Activated effector memory CD4-positive, alpha-beta T cell treated with anti-CD3 and anti-CD28 coated beads, Interleukin-2, amount 50 U/mL, for 16 hours (primary cell): Measurements from ENCODE around the gene CAMKV.
"Not testable (repeated sequence)": the region's sequence is repeated elsewhere in the genome, so short reads cannot be mapped to it uniquely, and the experiment has no call there.

ENCODE experiments used
- DNase-seq: peaks from one replicate; pipeline ENCODE4 v3.0.0-alpha.2; 2020

The CAMKV gene, protein sequence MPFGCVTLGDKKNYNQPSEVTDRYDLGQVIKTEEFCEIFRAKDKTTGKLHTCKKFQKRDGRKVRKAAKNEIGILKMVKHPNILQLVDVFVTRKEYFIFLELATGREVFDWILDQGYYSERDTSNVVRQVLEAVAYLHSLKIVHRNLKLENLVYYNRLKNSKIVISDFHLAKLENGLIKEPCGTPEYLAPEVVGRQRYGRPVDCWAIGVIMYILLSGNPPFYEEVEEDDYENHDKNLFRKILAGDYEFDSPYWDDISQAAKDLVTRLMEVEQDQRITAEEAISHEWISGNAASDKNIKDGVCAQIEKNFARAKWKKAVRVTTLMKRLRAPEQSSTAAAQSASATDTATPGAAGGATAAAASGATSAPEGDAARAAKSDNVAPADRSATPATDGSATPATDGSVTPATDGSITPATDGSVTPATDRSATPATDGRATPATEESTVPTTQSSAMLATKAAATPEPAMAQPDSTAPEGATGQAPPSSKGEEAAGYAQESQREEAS

DNA sequence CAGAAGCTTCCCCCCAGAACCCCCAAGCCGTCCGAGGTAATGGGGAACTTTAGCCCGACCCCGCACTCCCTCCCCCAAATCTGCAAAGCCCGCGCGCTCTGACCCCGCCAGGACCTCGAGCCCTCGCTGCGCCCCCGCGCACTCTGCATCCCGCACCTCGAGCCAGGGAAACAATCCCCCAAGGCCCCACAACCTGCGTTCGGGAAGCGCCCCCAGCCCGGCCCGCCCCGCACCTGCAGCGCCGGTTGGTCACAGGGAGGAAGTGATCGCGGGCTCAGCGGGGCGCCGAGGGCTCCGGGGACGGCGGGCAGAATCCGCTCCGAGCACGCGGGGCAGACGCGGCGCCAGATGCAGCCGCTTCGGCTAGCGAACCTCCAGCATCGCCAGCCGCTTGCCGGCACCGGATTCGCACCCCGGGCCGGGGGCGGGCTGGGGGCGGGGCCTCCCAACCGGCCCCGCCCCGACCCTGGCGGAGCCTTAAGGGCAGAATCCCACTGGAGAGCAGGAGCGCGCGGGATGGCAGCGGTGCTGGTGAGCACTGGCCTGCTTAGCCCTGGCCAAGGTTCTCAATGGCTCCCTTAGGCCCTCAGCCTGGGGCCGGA is at the start of gene CAMKV:
Gene CAMKV, minus strand, starts transcription at position 382 of the 602 bp plus-strand sequence. CDS start 7,518 bp downstream, outside the sequence.
- peak; percentile 69 for DNase-seq

DNA sequence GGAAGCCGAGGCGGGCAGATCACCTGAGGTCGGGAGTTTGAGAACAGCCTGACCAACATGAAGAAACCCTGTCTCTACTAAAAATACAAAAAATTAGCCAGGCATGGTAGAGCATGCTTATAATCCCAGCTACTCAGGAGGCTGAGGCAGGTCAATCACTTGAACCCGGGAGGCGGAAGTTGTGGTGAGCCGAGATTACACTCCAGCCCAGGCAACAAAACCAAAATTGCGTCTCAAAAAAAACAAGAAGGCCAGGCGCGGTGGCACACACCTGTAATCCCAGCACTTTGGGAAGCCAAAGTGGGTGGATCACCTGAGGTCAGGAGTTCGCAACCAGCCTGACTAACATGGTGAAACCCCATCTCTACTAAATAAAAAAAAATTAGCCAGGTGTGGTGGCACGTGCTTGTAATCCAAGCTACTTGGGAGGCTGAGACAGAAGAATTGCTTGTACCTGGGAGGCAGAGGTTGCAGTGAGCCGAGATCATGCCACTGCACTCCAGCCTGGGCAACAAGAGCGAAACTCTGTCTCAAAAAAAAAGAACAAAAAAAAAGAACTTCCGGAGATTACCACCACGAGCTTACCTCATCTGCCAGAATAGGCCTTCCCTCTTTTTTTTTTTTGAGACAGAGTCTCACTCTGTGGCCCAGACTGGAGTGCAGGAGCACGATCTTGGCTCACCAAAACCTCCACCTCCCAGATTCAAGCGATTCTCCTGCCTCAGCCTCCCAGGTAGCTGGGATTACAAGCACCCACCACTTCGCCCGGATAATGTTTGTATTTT is 48.3 kb upstream of the CAMKV start:
- DNase-seq, result not testable (repeated sequence)

DNA sequence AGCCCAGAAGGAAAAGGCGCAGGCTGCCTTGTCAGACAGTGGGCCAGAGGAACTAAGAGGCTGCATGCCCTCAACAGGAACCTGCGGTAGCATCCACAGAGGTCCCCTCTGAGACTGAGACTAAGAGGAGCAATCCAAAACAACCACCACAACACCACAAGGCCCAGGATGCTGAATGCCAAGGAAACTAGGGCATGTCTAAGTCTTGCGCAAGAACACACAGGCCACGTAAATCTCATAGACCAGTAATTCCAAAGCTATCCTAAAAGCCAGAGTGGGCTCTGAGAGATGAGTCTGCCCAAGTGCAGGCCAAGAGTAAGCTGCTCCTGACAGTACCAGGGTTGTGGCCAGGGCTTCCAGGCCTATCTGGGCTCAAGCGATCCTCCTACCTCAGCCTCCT is 47.0 kb upstream of the CAMKV start:
- no peak for DNase-seq

DNA sequence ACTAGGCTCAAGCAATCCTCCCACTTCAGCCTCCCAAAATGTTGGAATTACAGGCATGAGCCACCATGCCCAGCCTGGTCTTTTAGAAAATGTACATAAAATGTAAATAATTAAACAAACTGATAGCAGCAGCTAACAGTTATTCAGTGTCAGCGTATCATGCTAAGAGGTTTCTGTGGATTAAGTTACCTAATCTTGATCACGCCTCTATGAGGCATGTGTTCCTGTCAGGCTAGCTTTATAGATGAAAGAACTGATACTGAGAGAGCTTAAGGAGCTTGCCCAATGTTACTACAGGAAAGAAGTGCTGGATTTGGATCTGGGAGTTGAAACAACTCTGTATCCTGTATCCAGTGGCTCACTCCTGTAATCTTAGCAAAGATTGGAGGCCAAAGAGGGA is 45.2 kb upstream of the CAMKV start:
- no peak for DNase-seq

DNA sequence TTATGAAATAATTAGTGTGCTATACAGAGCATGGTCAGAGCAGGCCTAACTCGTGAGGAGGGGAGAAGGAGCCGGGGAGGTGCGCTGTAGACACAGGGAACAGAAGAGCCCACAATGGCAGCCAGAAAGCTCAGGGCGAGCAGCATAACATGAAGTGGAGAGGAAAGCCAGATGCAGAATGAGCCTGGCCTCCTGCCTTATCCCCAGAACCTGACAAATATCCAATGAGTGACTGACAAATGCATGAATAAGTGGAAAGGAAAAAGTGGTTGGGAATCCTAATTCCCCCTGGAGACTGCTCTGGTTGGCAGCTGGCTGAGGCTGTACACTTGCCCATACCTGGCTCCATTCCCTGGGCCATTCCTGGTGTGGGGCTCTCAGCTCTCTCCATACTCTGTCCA is 43.2 kb upstream of the CAMKV start:
- DNase-seq, result no peak

DNA sequence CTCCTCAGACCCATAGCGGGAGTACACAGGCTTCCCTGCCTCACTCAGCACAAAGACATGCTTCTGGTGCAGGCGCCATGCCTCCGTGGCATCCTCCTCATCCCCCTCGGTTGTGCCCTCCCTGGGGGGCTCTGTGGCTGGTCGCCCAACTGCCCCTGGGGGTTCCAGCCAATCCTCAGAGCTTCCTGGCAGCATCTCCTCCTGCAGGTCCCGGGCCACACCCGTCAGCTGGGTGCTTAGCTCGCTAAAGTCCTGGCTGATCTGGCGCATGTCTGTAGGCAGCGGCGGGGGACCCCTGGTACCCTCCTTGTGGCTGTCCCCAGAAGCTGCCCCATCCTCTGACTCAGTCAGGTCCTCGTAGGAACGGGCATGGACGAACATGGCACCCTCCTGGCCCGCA is 41.9 kb upstream of the CAMKV start:
- DNase-seq, result no peak

DNA sequence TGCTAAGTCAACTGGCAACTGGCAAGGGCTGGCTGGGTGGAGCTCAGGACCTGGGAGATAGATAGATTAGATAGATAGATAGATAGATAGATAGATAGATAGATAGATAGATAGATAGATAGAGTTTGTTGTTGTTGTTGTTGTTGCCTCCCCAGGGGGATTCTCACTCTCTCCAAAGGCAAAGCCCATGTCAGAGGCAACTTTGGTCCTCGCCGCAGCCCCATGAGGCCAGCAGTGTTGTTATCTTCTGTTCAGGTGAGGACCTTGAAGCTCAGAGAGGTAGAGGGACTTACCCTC is 41.4 kb upstream of the CAMKV start:
- no peak for DNase-seq

DNA sequence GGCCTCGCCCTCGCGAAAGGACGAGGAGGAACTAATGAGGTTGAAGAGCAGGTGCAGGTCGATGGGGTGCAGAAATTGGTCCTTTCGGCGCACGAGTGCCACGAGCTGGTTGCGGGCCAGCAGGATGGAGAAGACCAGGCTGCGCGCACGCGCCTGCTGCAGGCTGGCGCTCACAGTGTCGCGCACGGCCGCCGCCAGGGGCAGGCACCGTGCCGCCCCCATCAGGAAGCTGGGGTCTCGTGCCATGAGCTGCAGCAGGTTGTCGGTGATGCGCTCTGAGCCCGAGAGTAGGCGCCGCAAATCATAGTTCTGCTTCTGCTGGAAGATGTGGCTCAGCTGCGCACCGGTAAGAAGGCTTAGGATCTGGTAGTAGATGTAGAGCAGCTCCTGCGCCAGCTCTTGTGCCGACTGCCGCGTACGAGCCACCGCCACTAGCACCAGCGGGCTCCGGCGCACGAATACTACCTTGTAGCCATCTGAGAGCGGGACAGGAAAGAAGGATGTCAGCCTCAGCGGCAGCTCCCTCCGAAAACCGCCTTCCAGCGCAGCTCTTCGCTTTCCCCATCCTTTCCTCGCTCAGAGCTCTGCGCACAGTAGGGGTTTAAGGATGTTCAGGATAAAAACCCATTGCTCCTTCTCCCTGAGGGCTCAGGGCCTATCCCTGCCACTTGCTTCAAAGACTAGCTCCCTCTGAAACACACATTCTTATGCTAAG is 40.9 kb upstream of the CAMKV start:
- no peak for DNase-seq

DNA sequence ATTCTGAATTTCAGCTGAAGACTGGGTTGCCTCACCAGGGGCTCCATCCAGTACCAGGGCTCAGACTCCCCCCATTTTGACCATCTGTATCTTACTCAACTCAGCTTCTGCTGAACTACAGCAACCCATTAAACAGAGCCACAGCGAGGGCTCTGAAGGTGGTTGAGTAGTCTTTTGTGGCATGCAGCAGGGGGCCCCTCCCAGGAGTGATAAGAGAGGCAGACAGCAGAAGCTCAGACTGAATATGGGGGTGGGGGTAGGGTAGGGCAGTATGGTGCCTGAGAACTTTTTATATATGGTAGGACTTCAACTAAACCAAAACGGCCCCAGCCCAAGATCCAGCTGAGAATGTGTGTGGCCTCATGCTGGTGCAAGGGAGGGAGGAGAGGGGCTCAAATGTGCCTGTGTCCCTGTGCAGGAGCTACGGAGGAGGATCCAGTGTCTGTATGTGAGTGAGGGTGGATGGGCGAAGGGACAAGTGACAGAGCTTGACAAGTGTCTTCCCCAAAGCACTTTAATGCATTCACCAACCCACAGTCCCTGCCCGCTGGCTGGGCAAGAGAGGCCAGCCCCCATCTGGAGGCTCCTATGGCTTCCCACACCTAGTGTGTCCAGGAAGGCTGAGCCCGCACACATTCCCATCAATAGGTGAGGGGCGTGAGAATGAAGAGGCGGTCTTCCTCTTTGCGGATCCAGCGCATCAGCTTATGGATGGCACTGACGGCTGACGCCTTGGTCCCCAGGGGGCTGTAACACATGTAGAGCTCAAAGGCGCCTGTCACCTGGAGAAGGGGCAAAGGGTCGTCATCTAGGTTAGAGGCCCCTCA is 38.9 kb upstream of the CAMKV start:
- DNase-seq, result no peak

DNA sequence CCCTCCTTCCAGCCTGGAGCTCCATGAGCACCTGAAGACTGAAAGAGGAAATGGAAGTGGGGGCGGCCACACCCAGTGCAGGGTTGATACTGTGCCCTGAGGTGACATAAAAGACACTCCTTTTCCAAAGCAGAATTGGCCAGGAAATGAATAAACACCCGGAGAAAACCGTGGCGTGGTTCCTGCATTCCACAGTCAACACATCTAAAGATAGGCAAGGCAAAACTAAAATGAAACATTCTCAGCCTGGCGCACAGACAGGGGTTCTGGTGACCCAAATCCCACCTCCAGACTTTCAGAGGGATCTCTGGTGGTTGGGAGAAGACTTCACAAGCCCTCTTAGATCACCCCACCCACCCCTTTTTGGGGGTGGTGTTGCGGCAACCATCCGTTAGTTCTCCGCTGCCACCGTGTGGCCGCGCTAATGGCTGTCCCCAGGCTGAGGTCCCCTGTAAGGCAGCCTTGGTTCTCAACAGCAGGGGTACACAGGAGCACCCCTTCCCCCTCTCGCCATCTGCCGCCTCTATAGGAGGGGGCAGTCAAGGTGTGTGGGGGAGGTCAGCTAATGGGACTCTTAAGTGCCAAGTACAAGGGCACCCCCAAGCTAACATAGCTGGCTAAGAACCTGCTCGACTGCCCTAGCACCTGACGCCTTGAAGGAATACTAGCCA is 36.5 kb upstream of the CAMKV start:
- DNase-seq, result peak; percentile 81

DNA sequence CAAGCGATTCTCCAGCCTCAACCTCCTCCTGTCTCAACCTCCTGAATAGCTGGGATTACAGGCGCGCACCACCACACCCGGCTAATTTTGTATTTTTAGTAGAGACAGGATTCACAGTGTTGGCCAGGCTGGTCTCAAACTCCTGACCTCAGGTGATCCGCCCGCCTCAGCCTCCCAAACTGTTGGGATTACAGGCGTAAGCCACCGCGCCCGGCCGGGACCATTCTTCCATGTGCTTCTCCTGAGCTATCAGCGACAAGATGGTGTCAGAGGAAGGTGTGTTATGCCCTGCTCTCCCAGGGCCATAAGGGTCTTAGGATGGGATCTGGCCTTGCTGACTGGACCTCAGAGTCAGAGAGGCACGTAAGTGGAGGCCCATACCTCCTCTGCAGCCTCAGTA is 34.7 kb upstream of the CAMKV start:
- not testable (repeated sequence) for DNase-seq

DNA sequence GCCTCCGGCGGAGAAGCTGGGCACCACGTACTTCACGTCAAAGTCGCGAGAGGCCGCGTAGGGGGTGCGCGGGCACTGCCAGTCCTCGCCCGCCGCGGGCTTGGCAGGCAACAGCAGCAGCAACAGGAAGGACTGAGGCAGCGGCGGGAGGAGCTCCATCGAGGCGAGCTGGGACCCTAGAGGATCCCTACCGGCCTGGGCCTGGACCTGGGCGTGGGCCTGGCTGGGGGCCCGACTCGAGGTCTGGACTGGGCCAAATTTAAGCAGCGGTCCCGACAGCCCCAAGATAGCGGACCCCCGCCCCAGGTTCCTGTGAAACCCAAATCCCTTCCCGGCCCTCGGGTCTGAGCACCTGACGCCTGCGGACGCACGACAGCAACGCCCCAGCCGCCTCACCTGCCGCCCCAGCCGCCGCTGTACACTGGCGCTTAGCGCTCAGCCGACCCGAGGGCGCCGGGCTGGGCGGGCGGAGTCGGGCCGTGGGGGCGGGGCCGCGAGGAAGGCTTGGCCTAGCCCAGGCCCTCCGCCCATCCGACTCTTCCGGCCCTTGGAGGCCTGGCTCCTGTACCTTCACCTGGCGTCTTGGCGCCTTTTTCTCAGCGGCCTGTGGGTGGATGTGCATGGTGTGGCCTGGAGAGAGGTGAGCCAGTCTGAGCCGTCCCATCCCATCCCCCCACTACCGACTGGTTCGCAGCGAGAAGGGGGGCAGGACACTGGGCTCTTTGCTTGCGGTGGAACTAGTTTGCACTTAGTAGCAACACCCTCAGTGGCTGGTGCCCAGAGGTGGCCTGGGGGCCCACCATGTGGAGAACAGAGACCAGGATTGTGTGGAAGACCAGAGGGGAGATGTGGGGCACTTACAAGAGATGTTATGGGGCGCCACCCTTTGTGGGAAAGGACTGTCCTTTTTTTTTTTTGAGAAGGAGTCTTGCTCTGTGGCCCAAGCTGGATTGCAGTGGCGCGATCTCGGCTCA is 34.0 kb upstream of the CAMKV start, which contains the start of gene MST1R:
Gene MST1R, minus strand, starts transcription at position 423 of the 974 bp plus-strand sequence. Its CDS starts 264 bp downstream, at position 159.
- DNase-seq, result peak; percentile 94

DNA sequence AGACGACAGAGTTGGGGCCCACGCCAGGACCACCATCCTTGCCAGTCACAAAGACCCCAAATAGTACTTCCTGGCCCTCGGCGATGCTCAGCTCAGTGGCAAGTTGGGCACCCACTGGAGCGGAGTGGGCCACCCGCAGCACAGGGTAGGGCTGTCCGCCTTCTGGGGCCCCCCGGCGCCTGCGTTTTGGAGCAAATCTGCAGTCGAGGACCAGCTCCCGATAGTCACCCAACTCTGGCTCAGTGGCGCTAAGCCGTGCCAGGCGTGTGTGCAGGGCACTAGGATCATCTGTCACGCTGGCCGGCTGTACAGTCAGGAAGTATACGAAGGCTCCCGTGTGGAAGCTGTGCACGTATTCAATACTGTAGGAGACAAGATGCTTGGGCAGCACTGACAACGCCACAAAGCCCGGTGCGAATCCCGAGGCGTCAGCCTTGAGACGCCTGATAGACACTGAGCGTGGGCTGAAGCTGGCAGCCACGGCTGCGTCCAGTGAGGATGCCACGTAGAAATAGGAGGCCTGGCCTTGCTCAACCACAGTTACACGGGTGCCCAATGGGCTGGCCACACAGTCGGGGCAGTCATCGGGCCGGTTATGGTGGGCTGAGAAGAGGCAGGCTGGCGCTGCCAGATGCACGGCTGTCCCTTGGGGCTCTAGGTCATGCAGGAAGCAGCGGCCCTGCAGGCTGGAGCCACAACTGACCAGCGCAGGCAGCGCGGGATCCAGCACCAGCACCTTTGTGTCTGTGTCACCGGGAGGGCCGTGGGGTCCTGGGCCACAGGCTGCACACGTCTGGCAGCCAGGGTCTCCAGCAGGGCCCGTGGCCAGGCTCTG is 33.0 kb upstream of the CAMKV start:
- DNase-seq, result no peak

DNA sequence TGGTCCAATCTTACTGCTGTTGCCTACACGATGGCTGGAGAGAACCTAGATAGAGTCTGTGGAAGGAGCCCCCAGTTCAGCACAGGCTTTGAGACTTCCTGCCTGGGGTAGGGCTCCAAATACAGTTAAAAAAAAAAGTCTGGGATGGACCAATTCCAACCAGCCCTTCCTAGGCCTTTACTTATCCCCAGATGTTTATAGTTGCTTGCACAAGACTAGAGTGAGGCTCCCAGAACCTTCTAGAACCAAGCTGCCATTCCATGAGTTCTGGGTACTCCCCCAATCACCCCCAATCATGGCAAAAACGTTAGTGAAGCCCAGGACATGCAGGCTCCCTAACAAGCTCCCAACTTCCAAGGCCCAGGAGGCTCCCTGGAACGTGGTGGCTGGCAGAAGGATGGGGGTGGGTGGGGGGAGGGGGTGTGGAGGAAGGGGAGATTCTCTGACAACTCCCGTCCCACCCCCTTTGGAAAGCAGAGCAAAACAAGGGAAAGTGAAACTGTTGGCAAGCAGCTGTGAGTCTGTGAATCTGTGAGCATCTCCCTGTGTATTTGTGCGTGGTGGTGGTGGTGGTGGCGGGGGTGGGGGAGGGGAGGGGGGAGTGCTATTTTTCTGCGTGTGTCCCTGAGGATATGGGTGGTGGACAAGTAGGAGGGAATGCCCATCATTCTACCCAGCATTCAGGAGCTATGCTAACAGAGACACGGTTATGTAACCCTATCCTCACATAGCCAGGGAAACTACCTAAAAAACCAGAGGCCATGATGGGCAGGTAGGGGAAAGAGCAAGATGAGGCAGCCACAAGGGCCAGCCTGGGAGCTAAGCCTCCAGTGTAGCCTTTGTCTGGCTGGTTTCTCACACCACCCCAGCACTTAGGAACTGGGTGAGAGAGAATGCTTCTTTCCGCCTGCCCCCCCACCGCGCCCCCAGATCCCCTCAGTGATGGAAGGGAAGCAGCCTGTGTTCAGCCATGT is 31.9 kb upstream of the CAMKV start:
- DNase-seq, result no peak

DNA sequence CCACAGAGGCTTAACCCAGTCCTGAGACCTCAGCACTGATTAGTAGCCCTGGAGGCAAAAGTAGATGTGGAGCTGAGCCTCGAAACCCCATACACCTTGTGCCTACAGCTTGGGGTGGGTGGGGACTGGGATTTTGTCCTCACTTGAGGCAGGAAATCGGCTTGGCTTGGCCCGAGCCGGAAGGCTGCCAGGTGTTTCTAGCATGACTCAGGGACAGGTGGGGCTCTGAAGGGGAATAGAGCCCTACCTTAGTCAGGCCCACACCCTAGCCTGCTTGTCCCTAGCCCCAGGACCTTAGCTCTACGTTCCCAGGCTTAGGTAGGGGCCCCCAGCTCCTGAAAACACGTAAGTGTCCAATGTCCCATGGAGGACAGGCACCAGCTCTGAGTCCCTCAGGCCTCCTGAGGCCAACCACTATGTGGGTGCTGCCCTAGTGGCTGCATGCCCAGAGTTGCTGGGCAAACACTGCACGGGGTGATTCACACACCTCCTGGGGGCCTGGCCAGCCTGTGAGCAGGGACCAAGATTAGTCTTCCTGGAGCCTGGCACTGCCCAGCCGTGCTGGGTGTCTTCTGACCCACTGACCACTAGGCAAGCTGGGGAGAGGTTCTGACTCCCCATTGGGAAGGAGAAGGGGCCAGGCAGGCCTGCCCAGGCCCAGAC is 30.9 kb upstream of the CAMKV start:
- DNase-seq, result no peak

DNA sequence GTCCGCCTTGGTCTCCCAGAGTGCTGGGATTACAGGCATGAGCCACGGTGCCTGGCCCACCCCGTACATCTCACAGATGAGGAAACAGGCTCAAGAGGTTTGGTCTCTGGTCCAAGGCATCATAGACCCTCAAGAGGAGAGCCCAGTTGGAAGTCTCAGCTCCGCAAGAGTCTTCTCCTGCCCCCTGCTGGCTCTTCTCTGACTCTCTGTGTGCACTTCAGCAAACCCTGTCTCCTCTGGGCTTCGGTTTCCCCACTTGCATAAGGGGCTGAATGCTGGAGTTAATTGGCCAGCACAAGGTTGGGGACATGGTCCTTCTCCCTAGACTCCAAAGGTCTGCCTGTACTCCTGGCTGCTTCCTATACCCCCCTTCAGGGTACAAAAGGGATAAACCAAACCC is 30.1 kb upstream of the CAMKV start:
- DNase-seq, result no peak

DNA sequence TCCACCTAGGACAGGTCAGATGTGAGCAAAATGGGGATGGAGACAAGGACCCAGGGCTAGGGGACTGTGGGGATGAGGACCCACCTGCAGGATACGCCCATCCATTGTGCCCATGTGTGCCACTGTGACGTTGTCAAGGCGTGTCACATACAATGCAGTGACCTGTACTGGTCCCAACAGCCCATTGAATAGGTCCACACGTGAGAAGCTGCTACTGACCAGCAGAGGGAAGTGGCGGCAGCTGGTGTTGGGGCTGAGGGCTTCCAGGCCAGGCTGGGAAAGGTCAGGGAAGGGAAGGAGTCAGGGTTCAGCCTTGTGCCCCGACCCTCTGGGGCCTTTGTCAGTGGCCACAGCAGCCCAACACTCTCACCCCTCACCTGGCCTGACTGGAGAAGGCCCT is 29.3 kb upstream of the CAMKV start:
- DNase-seq, result no peak
